Mesodermal cell (in vitro differentiated cells): ENCODE results near the gene PHACTR3.

Source experiments
- H3K27ac ChIP-seq: 2 replicates; pipeline ENCODE4 v1.7.0; 2013; ENCODE audit warnings: mild to moderate bottlenecking, low read depth, low read length, moderate library complexity; ENCODE audit not compliant: severe bottlenecking
- H3K36me3 ChIP-seq: 2 replicates; pipeline ENCODE4 v1.7.1; 2013; ENCODE audit warnings: mild to moderate bottlenecking, low read length, moderate library complexity; ENCODE audit not compliant: control insufficient read depth, insufficient read depth
- H3K4me1 ChIP-seq: one replicate; pipeline ENCODE4 v1.7.1; 2013; ENCODE audit warnings: mild to moderate bottlenecking, low read length; ENCODE audit not compliant: insufficient read depth, control insufficient read depth, poor library complexity, severe bottlenecking
- H3K4me3 ChIP-seq: 2 replicates; pipeline ENCODE4 v1.7.0; 2013; ENCODE audit warnings: low read length, control low read depth, mild to moderate bottlenecking; ENCODE audit not compliant: insufficient read depth, poor library complexity, severe bottlenecking; ENCODE audit errors: extremely low read depth
- H3K9me3 ChIP-seq: 2 replicates; pipeline ENCODE4 v1.7.1; 2013; ENCODE audit warnings: mild to moderate bottlenecking, low read length, moderate library complexity; ENCODE audit not compliant: control insufficient read depth
- WGBS, 2 experiments: methylation state at CpG; one replicate each; pipeline ENCODE4 v1.1.5; 2013; ENCODE audit warnings: missing lambda C conversion rate in 2 of 2; ENCODE audit not compliant: insufficient coverage in 2 of 2; 5-methylcytosine and 5-hydroxymethylcytosine counted together

The PHACTR3 gene

GRCh38 chr20:59652381-59652780, 48.0 kb downstream of the PHACTR3 start:
- H3K4me3 ChIP-seq = no peak overlapping the region
- H3K36me3 ChIP-seq = no peaks in the 10 kb centered on the region
- no peak overlapping the region for H3K27ac ChIP-seq
- H3K4me1 ChIP-seq = no peaks in the 10 kb centered on the region
- WGBS, 2 experiments = 40 to 60% methylated on average over 1 of the region's 2 CpGs
- H3K9me3 ChIP-seq = peaks cover 18% of the 10 kb centered on the region

- Histone ChIP-seq H3K4me1 (no peaks in the 10 kb centered on the region), H3K4me3 (no peak overlapping the region), H3K9me3 (peaks cover 22% of the 10 kb centered on the region), H3K36me3 (no peaks in the 10 kb centered on the region), H3K27ac (no peak overlapping the region)
These were observed 52.1 kb downstream of the PHACTR3 start for GRCh38 chr20:59656417-59656816.

- Histone ChIP-seq H3K9me3 (peaks cover 30% of the 10 kb centered on the region), H3K36me3 (no peaks in the 10 kb centered on the region), H3K4me3 (no peak overlapping the region), H3K27ac (no peak overlapping the region), H3K4me1 (no peaks in the 10 kb centered on the region)
- no CpG with 5 or more reads among the region's 1 CpG for WGBS, 2 experiments
These were observed 53.2 kb downstream of the PHACTR3 start for GRCh38 chr20:59657459-59658046.

GRCh38 chr20:59660471-59660870, 56.1 kb downstream of the PHACTR3 start:
- H3K27ac ChIP-seq = no peak overlapping the region
- H3K9me3 ChIP-seq = peaks cover 20% of the 10 kb centered on the region
- H3K4me1 ChIP-seq = no peaks in the 10 kb centered on the region
- no peaks in the 10 kb centered on the region for H3K36me3 ChIP-seq
- H3K4me3 ChIP-seq = no peak overlapping the region
- 92% methylated on average over 2 of the region's 2 CpGs; no CpG with 5 or more reads in 1 of the 2 experiments for WGBS, 2 experiments

- Histone ChIP-seq H3K27ac (no peak overlapping the region), H3K36me3 (no peaks in the 10 kb centered on the region), H3K4me3 (no peak overlapping the region), H3K9me3 (peaks cover 26% of the 10 kb centered on the region), H3K4me1 (no peaks in the 10 kb centered on the region)
- WGBS, 2 experiments = 57 to 74% methylated on average over 6 of the region's 8 CpGs
These were observed 56.8 kb downstream of the PHACTR3 start for GRCh38 chr20:59661153-59661552.

- Histone ChIP-seq H3K4me3 (no peak overlapping the region), H3K9me3 (peaks cover 27% of the 10 kb centered on the region), H3K27ac (no peak overlapping the region), H3K4me1 (no peaks in the 10 kb centered on the region), H3K36me3 (no peaks in the 10 kb centered on the region)
- 84 to 92% methylated on average over 8 to 10 of the region's 10 CpGs for WGBS, 2 experiments
These were observed 57.3 kb downstream of the PHACTR3 start for GRCh38 chr20:59661621-59662020.

- Histone ChIP-seq H3K9me3 (peaks cover 24% of the 10 kb centered on the region), H3K36me3 (no peaks in the 10 kb centered on the region), H3K27ac (no peak overlapping the region), H3K4me3 (no peak overlapping the region), H3K4me1 (no peaks in the 10 kb centered on the region)
- WGBS, 2 experiments = 56 to 68% methylated on average over 4 to 5 of the region's 5 CpGs
These were observed 57.8 kb downstream of the PHACTR3 start for GRCh38 chr20:59662161-59662560.

- peaks cover 24% of the 10 kb centered on the region for H3K9me3 ChIP-seq
- H3K27ac ChIP-seq = no peak overlapping the region
- H3K4me3 ChIP-seq = no peak overlapping the region
- H3K36me3 ChIP-seq = no peaks in the 10 kb centered on the region
- WGBS, 2 experiments = 78 to 79% methylated on average over 12 to 13 of the region's 14 CpGs
- no peaks in the 10 kb centered on the region for H3K4me1 ChIP-seq
These were observed 58.6 kb downstream of the PHACTR3 start for GRCh38 chr20:59662856-59663512.

GRCh38 chr20:59663513-59664060, 59.2 kb downstream of the PHACTR3 start:
- Histone ChIP-seq H3K4me1 (no peaks in the 10 kb centered on the region), H3K36me3 (no peaks in the 10 kb centered on the region), H3K9me3 (peaks cover 23% of the 10 kb centered on the region), H3K27ac (no peak overlapping the region), H3K4me3 (no peak overlapping the region)
- WGBS, 2 experiments = 75 to 90% methylated on average over 12 to 13 of the region's 15 CpGs

GRCh38 chr20:59664421-59664941, 60.1 kb downstream of the PHACTR3 start:
- Histone ChIP-seq H3K27ac (no peak overlapping the region), H3K4me1 (no peaks in the 10 kb centered on the region), H3K4me3 (no peak overlapping the region), H3K9me3 (peaks cover 23% of the 10 kb centered on the region), H3K36me3 (no peaks in the 10 kb centered on the region)
- WGBS, 2 experiments = 78 to 86% methylated on average over 6 to 11 of the region's 11 CpGs
